COLO829 (cell line): ENCODE data around the gene KCNE2.
"Not testable (repeated sequence)": the region's sequence is repeated elsewhere in the genome, so short reads cannot be mapped to it uniquely, and the experiment has no call there.

Source experiments
- DNase-seq: peaks from one replicate; pipeline ENCODE4 v3.0.0; 2012; ENCODE audit warnings: low spot score

KCNE2 gene

GRCh38 chr21:34353182-34353581, 10.6 kb upstream of the KCNE2 start:
- DNase-seq: no peak

GRCh38 chr21:34354836-34355235, 9.0 kb upstream of the KCNE2 start:
- no peak for DNase-seq

GRCh38 chr21:34355570-34355969, 8.2 kb upstream of the KCNE2 start:
- no peak for DNase-seq

- DNase-seq: no peak
These were observed 5.9 kb upstream of the KCNE2 start for GRCh38 chr21:34357889-34358288.

- no peak for DNase-seq
These were observed 4.9 kb upstream of the KCNE2 start for GRCh38 chr21:34358866-34359265.

- DNase-seq: no peak
These were observed 3.1 kb upstream of the KCNE2 start for GRCh38 chr21:34360488-34361241.

- DNase-seq: no peak
These were observed 1.7 kb upstream of the KCNE2 start for GRCh38 chr21:34362136-34362444.

GRCh38 chr21:34362670-34363069, 1.1 kb upstream of the KCNE2 start:
- no peak for DNase-seq

- DNase-seq: no peak
These were observed 1.1 kb downstream of the KCNE2 start for GRCh38 chr21:34364921-34365320.

- no peak for DNase-seq
These were observed 2.0 kb downstream of the KCNE2 start for GRCh38 chr21:34365809-34366208.

- DNase-seq: peak; percentile 82
These were observed 3.6 kb downstream of the KCNE2 start for GRCh38 chr21:34367320-34367935.

GRCh38 chr21:34369741-34370140, 5.9 kb downstream of the KCNE2 start:
- no peak for DNase-seq

- no peak for DNase-seq
These were observed 8.5 kb downstream of the KCNE2 start for GRCh38 chr21:34372321-34372720.

GRCh38 chr21:34374462-34374861, 10.7 kb downstream of the KCNE2 start:
- DNase-seq: not testable (repeated sequence)

- not testable (repeated sequence) for DNase-seq
These were observed 11.3 kb downstream of the KCNE2 start, which contains the start of gene SMIM11 for GRCh38 chr21:34374940-34375618. Gene SMIM11 (plus strand): TSS chr21:34375507. CDS start chr21:34379505, 3,998 bp downstream.

- not testable (repeated sequence) for DNase-seq
These were observed 11.8 kb downstream of the KCNE2 start for GRCh38 chr21:34375619-34375972.

GRCh38 chr21:34383138-34383537, 19.3 kb downstream of the KCNE2 start:
- not testable (repeated sequence) for DNase-seq

- DNase-seq: not testable (repeated sequence)
These were observed 20.1 kb downstream of the KCNE2 start for GRCh38 chr21:34383724-34384415.

- DNase-seq: not testable (repeated sequence)
These were observed 36.7 kb downstream of the KCNE2 start for GRCh38 chr21:34400522-34400921.

- DNase-seq: not testable (repeated sequence)
These were observed 40.9 kb downstream of the KCNE2 start for GRCh38 chr21:34404742-34405141.

- DNase-seq: not testable (repeated sequence)
These were observed 41.9 kb downstream of the KCNE2 start for GRCh38 chr21:34405686-34406085.

- not testable (repeated sequence) for DNase-seq
These were observed 42.3 kb downstream of the KCNE2 start for GRCh38 chr21:34406102-34406501.

GRCh38 chr21:34406676-34407075, 42.9 kb downstream of the KCNE2 start:
- DNase-seq: not testable (repeated sequence)
